VCaP (cell line): ENCODE data around the gene ACP2.

Source experiments
- H3K27ac ChIP-seq: fragments of 450-650 bp; 2 replicates; pipeline ENCODE4 v1.5.1; 2017
- CTCF ChIP-seq: fragments of 450-650 bp; conservative IDR thresholded peaks from 2 replicates; pipeline ENCODE4 v1.5.1; 2017; ENCODE audit warnings: mild to moderate bottlenecking, moderate library complexity

The ACP2 gene

GRCh38 chr11:47282462-47282861 lies 33.8 kb upstream of the ACP2 start:
- TF ChIP-seq CTCF = no peak
- no peak overlapping the region for H3K27ac ChIP-seq

- H3K27ac ChIP-seq = no peak overlapping the region
- no peak for TF ChIP-seq CTCF
Observed at GRCh38 chr11:47280860-47281259, 32.2 kb upstream of the ACP2 start.

DNA sequence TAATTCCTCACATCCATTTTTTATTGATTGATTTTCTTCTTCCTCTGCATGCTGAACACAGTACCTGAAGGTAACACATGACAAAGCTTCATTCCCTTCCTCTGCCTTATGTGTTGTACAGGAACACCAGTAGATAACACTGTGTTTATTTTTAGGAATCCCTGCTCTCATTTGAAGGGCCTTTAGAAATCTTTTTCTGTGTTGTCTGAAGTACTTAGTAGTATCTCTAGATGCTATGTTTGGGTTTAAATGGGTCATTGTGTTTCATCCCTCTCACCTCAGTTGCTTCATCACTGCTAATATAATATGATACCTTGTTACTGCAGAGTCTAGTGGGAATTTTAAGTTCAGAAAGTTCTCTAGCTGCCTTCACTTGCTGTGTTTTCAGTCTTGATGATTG lies 31.5 kb upstream of the ACP2 start:
- H3K27ac ChIP-seq = no peak overlapping the region

DNA sequence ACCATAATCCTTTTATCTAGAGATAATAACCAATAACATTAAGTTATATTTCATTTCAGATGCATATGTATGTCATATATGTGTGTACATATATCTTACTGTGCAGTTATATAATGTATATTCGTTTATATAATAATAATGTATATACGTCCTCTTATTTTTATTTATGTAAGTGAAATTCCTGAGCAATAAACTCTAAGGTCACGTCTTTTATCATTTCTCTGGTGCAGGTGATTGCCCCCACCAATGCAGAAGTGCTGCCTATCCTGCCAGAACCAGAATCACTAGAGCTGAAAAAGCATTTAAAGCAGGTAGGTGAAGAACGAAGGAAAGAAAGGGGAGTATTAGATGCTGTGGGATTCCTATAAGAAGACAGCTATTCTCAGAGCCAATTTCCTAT lies 30.2 kb upstream of the ACP2 start:
- TF ChIP-seq CTCF = no peak

More for the DNA sequence above, 31.5 kb upstream of the ACP2 start:
- no peak for TF ChIP-seq CTCF

DNA sequence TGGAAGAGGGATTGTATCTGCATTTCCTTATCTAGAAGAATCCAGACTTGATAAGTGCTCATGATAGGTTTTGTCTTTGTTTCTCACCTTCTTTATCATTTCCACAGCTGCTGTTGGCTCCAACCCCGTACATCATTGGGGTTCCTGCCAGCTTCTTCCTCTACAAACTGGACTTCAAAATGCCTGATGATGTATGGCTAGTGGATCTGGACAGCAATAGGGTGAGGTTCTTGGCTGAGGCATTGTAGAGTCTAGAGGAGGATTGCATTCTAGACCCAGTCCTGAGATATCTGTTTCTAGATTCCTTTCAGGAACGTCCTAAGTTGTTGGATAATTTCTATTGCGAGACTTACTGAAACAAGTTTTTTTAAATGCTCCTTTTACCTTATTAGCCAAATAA lies 29.4 kb upstream of the ACP2 start:
- no peak for TF ChIP-seq CTCF
- no peak overlapping the region for H3K27ac ChIP-seq

More for the DNA sequence above, 30.2 kb upstream of the ACP2 start:
- H3K27ac ChIP-seq = no peak overlapping the region

DNA sequence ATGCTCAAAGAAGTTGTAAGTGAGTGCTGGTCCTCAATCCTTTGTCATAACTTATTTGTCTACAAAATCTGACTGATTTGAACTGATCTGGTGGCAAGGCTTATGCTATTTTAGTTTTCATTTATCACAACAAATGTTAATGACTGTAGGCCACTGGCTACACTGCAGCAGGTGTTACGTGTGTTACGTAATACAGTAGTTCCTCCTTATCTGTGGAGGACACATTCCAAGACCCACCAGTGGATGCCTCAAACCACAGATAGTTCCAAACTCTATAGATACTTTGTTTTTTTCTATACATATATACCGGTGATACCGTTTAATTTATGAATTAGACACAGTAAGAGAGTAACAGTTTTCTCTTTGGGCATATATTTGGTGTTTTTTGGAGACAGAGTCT lies 28.3 kb upstream of the ACP2 start:
- no peak for TF ChIP-seq CTCF
- no peak overlapping the region for H3K27ac ChIP-seq

GRCh38 chr11:47274495-47275235 lies 26.1 kb upstream of the ACP2 start:
- TF ChIP-seq CTCF = no peak

More at GRCh38 chr11:47274495-47275235, 26.1 kb upstream of the ACP2 start:
- no peak overlapping the region for H3K27ac ChIP-seq
